Skeletal muscle satellite cell (primary cell): ENCODE measurements around the gene OLFM3.

Source experiments
- H3K27me3 ChIP-seq: 2 replicates; pipeline ENCODE4 v1.7.0; 2013; ENCODE audit warnings: low read length; ENCODE audit not compliant: control insufficient read depth, insufficient read depth
- H3K36me3 ChIP-seq: 2 replicates; pipeline ENCODE4 v1.7.0; 2013; ENCODE audit warnings: mild to moderate bottlenecking, control low read depth, low read length; ENCODE audit not compliant: insufficient read depth
- H3K4me1 ChIP-seq: 2 replicates; pipeline ENCODE4 v1.7.0; 2013; ENCODE audit warnings: low read length; ENCODE audit not compliant: control insufficient read depth, insufficient read depth
- H3K4me2 ChIP-seq: 2 replicates; pipeline ENCODE4 v1.7.0; 2013; ENCODE audit warnings: mild to moderate bottlenecking, low read length
- H3K4me3 ChIP-seq: 2 replicates; pipeline ENCODE4 v1.7.0; 2013; ENCODE audit warnings: low read length
- H3K9ac ChIP-seq: 2 replicates; pipeline ENCODE4 v1.7.0; 2013; ENCODE audit warnings: mild to moderate bottlenecking, low read depth, low read length, moderate library complexity
- H3K9me3 ChIP-seq: replicated peaks from 2 replicates; pipeline ENCODE4 v1.7.0; 2013; ENCODE audit warnings: mild to moderate bottlenecking, control low read depth, low read length

OLFM3 gene

DNA sequence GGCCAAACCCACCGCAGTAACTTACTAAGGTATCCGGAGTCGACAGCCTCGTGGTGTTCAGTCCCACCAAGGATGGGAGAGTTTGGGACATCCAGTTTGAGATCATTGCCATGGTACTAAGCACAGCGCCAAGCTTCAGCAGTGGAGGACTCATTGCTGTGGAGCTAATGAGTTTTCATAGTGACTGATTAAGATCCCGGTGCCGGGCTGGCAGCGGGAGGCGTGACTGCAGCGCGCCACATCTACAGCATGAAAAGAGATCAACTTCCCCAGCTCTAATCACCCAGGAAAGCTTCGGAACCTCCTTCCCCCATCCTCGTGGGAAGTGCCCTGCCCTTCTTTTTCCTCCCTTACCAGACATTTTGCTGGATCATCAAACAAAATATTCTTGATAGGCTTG is 149.9 kb downstream of the OLFM3 start:
- Histone ChIP-seq H3K27me3 (peaks cover 14% of the 10 kb centered on the region), H3K4me3 (no peak overlapping the region), H3K4me2 (no peak overlapping the region), H3K4me1 (no peaks in the 10 kb centered on the region), H3K36me3 (no peaks in the 10 kb centered on the region), H3K9ac (no peak overlapping the region), H3K9me3 (no peaks in the 10 kb centered on the region)

DNA sequence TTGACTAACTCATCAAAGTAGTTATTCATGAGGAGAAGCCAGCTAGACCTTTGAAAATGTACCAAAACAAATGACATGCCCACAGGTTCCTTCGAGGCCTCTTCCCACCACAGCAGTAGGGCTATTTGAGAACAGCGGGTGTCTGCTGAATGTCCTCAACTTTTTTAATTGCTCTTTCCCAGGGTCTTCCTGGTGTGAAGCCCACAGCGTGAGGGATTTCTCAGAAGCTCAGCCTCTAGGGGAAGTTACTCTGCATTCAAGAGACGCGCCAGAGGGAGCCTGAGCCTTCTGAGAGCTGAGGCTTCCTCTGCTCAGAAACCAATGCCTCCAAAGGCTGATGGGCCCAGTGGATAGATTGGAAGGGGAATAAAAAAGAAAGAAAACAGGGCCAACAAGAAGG is 153.6 kb downstream of the OLFM3 start:
- Histone ChIP-seq H3K4me3 (no peak overlapping the region), H3K9ac (no peak overlapping the region), H3K36me3 (no peaks in the 10 kb centered on the region), H3K9me3 (no peaks in the 10 kb centered on the region), H3K4me2 (no peak overlapping the region), H3K27me3 (peaks cover 14% of the 10 kb centered on the region), H3K4me1 (no peaks in the 10 kb centered on the region)

DNA sequence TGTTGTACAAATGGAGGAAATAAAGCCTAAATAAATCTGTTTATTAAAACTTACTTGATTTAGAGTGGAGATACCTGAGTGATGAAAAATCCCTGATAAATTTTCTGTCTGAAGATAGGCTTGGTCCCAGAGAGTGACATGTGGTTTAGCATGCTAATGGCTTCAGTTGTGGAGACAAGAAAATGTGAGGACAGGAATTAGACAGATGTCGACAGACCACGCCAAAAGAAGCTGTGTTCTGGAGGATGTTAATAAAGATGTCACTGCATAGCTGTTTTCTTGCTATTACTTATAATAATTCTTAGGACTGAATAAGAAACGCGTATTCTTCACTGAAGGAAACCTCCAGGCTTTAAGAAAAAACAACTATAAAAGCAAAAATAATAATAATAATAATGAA is 154.9 kb downstream of the OLFM3 start:
- no peak overlapping the region for H3K4me3 ChIP-seq
- no peaks in the 10 kb centered on the region for H3K4me1 ChIP-seq
- peaks cover 8% of the 10 kb centered on the region for H3K27me3 ChIP-seq
- H3K36me3 ChIP-seq = no peaks in the 10 kb centered on the region
- H3K4me2 ChIP-seq = no peak overlapping the region
- H3K9ac ChIP-seq = no peak overlapping the region
- H3K9me3 ChIP-seq = no peaks in the 10 kb centered on the region

DNA sequence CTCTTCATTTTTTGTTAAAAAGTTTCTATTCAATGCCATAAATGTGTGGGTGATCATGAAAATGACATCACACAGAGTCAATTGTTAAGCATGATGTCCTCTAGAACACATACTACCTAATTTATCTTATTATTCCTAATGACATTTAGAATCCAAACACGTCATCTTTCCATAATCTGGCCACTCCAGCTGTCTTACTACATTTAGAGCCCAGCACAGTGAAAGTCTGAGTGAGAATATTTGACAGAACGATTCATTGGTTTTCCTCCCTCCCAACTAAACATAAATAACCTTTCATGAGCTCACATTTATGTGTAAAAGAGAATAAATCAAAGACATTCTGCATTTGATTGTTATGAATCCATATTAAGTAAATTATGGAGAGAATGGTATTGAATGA is 160.7 kb downstream of the OLFM3 start:
- H3K27me3 ChIP-seq = no peaks in the 10 kb centered on the region
- no peaks in the 10 kb centered on the region for H3K9me3 ChIP-seq
- H3K4me3 ChIP-seq = no peak overlapping the region
- no peaks in the 10 kb centered on the region for H3K36me3 ChIP-seq
- H3K4me2 ChIP-seq = no peak overlapping the region
- no peaks in the 10 kb centered on the region for H3K4me1 ChIP-seq
- H3K9ac ChIP-seq = no peak overlapping the region

DNA sequence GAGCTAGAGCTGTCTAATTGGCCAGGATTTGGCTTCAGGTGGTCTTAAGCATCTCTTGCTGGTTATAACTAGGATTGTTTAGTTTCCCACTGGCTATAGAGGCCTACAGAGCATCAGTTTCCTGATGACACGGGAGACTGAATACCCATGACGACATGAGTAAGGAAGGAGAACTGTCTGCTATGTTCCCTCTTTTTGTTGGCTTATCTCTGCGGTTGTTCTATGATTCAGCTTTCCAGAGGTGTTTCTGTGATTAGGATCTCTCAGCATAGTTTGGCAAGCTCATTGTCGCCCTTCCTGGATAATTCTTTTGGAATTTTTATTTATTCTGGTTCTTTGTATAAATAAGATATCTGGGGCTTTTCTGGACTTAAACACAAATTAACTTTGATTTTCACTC is 163.4 kb downstream of the OLFM3 start:
- Histone ChIP-seq H3K27me3 (no peaks in the 10 kb centered on the region), H3K4me1 (no peaks in the 10 kb centered on the region), H3K36me3 (no peaks in the 10 kb centered on the region), H3K9ac (no peak overlapping the region), H3K4me3 (no peak overlapping the region), H3K9me3 (no peaks in the 10 kb centered on the region), H3K4me2 (no peak overlapping the region)

DNA sequence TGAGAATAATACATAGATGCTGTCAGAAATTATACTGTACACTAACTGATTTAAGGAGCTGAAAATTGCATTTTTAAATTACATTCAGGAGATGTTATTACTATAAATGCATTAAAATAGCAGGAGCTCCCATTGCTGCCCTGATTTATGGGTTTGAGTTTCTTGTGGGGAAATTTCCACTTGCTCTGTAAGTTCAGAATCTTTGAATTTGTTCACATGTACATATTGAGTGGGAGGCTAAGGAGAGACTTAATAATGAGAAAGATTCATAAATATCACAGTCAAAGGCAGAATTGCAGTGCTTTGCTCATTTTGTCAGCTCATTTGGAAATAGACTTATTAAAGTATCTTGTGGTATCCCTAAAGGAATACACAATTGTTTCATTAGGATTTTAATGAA is 170.3 kb downstream of the OLFM3 start:
- Histone ChIP-seq H3K36me3 (no peaks in the 10 kb centered on the region), H3K4me2 (no peak overlapping the region), H3K9me3 (no peaks in the 10 kb centered on the region), H3K4me3 (no peak overlapping the region), H3K27me3 (peaks cover 3% of the 10 kb centered on the region), H3K9ac (no peak overlapping the region), H3K4me1 (no peaks in the 10 kb centered on the region)

DNA sequence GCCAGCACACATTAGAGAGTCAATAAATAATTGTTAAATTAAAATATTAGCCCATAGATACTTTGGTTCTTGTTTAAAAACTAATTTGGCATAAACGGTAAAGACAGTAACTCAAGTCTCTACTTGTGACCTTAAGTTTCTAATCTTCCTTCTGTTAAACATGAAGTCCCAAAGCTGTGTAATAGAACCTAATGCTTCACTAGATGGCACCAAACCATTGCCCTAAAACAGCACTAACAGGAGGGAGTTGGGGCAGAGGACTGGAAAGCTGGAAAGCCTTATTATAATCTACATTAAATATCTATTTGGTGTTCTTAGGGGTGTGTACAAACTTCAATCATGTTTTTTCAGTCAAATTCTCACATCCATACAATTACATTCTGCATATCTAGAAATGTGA is 176.7 kb downstream of the OLFM3 start:
- Histone ChIP-seq H3K27me3 (peaks cover 6% of the 10 kb centered on the region), H3K4me2 (no peak overlapping the region)

DNA sequence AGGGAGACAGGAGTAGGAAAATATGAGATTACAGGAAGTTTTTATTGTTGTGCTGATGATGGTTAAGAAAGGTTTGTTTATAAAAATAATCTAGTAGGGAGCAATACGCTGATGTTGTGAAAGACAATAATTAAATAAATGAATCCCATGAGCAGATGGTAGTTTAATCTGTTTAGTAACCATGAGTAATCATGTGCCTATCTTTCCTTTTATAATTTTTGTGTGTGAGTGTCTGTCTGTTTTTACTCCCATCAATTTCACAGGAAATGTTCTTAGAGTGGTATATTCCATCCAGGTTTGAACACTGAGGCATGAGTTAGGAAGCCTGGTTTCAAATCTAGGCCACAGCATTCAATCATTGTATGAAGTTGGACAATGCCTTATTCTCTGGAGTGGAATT is 180.5 kb downstream of the OLFM3 start:
- H3K9me3 ChIP-seq = no peaks in the 10 kb centered on the region
- H3K36me3 ChIP-seq = no peaks in the 10 kb centered on the region
- H3K9ac ChIP-seq = no peak overlapping the region
- H3K4me1 ChIP-seq = no peaks in the 10 kb centered on the region
- H3K27me3 ChIP-seq = peaks cover 3% of the 10 kb centered on the region
- no peak overlapping the region for H3K4me3 ChIP-seq
- H3K4me2 ChIP-seq = no peak overlapping the region

More for the DNA sequence above, 176.7 kb downstream of the OLFM3 start:
- Histone ChIP-seq H3K4me3 (no peak overlapping the region), H3K36me3 (no peaks in the 10 kb centered on the region), H3K9ac (no peak overlapping the region), H3K9me3 (no peaks in the 10 kb centered on the region), H3K4me1 (no peaks in the 10 kb centered on the region)

DNA sequence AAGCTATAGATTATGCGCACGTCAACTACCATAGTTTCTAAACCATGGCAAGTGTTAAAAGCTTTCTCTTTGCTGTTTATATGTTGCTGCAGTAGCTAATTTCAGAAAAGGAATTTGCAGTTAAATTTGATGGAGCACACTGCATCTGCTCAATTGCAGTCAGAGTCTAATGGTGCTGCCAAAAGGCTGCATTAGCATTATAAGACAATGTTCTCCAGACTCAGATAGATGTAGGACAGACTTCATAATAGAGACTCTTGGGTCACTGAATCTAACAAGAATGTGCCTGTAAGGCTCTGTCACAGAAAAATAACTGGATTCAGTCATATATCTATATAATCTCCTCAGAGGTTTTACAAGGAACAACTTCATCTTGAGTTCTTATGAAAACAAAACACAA is 198.3 kb downstream of the OLFM3 start:
- no peaks in the 10 kb centered on the region for H3K4me1 ChIP-seq
- H3K9ac ChIP-seq = no peak overlapping the region
- no peak overlapping the region for H3K4me3 ChIP-seq
- peaks cover 7% of the 10 kb centered on the region for H3K27me3 ChIP-seq
- H3K4me2 ChIP-seq = no peak overlapping the region
- H3K9me3 ChIP-seq = no peaks in the 10 kb centered on the region
- no peaks in the 10 kb centered on the region for H3K36me3 ChIP-seq

DNA sequence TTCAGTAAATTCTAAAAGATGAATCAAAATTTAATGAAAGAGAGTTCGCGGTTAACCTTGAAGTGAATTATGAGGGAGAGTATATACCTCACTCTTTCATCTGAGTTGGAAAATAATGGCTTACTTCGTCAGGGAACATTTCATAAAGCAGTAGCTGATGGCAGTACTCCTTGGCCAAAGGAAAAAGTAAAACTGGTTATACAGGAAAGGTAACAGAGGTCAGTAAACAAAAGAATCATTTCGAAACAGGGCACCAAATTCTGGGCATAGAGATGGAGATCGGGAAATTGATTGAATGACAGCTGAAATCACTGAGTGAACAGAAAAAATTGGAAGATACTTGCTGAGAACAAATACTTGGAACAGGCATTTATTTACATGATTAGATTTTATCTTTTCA is 199.0 kb downstream of the OLFM3 start:
- Histone ChIP-seq H3K4me2 (no peak overlapping the region), H3K4me3 (no peak overlapping the region), H3K9ac (no peak overlapping the region), H3K9me3 (no peaks in the 10 kb centered on the region), H3K27me3 (peaks cover 7% of the 10 kb centered on the region), H3K36me3 (no peaks in the 10 kb centered on the region), H3K4me1 (no peaks in the 10 kb centered on the region)

DNA sequence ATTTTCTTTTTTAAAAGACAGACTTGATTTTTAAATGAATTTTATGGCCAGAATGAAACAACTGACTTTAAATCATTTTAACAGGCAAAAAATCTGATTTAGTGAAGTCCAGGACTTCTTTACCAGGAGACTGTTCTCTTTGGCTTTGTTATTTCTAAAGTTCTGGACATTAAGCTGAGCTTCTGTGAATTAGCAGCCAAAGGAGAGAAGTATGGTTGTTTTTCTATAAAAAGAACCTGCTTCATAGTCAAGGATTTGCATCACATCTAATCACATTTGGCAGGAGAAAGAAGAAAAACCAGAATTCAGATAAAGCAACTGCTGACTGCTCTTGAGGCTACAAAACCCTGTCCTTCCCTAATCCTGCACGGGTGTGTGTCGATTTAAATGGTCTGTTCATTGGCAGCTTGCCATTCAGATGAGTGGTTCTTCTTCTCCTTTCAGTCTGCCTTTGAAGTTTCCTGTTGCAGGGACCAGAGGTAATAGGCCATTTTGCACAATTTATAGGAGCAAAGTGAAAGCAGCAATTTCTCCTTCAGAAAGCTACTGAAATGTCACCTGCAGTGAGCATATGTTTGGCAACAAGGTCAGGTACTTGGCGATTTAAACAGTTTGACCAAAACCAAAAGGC is 215.4 kb downstream of the OLFM3 start:
- H3K9ac ChIP-seq = no peak overlapping the region
- no peaks in the 10 kb centered on the region for H3K4me1 ChIP-seq
- H3K27me3 ChIP-seq = no peaks in the 10 kb centered on the region

DNA sequence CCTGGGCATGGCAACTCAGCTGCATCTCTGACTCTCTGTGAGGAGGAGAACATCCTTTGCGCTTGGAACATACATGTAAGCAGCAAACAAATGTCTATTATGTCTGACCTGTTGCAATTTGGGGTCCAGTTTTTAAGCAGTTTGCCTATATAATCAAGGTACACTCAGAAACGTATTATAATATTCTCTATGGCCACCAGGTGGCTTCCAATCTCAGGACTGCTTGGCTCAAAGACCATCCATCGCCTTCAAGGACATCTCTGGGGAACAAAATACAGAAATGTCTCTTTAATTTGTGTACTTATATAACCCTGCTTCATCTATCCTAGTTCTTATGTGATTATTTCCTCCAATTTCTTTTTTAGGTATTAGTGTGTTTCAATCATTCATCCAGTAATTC is 227.2 kb downstream of the OLFM3 start:
- Histone ChIP-seq H3K4me1 (no peaks in the 10 kb centered on the region), H3K36me3 (no peaks in the 10 kb centered on the region), H3K4me3 (no peak overlapping the region), H3K4me2 (no peak overlapping the region), H3K9ac (no peak overlapping the region), H3K9me3 (no peaks in the 10 kb centered on the region), H3K27me3 (peaks cover under 1% of the 10 kb centered on the region)

More for the DNA sequence above, 215.4 kb downstream of the OLFM3 start:
- Histone ChIP-seq H3K9me3 (no peaks in the 10 kb centered on the region), H3K36me3 (no peaks in the 10 kb centered on the region), H3K4me2 (no peak overlapping the region), H3K4me3 (no peak overlapping the region)
